ENCODE results near the gene NSDHL.

Gene NSDHL

DNA sequence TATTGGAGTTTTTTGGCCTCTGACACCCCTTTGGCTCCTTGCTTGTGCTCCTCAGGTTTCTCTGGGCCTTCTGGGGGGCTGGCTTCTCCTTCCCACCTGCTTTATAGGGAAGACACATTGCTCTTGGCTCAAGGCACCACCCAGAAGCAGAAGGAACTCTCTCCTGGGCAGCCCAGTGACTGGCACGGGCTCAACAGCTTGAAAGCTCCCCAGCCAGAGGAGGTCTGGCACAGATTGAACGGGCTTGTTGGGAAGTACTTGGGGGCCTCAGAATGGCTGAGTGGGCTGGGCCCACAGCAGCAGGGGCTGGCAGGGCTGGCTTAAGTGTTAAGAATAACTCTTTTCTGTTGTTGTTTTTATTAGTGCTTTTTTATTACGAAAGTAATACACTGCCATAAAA is 55.9 kb downstream of the NSDHL start:
- no peak overlapping the region for H3K4me3 ChIP-seq (ENCODE audit: low read length)
- no peak for DNase-seq (ENCODE audit: low read depth, low spot score)

DNA sequence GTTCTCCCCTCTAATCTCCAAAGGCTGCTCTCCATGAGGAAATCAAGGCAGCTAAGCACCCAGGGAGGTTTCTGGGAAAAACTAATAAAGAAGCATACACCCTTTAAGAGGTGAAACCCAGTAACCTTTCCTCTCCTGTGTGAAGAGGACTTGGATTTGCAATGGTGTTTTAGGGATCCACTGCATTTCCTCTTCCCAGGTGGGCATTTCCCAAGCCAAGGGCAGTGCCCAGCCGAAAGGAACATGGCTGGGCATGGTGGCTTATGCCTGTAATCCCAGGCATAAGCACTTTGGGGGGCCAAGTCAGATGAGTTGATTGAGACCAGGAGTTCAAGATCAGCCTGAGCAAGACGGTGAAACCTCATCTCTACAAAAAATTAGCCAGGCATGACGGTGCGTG is 61.6 kb downstream of the NSDHL start:
- H3K4me3 ChIP-seq (ENCODE audit: low read length), result no peak overlapping the region
- no peak for DNase-seq (ENCODE audit: low read depth, low spot score)

DNA sequence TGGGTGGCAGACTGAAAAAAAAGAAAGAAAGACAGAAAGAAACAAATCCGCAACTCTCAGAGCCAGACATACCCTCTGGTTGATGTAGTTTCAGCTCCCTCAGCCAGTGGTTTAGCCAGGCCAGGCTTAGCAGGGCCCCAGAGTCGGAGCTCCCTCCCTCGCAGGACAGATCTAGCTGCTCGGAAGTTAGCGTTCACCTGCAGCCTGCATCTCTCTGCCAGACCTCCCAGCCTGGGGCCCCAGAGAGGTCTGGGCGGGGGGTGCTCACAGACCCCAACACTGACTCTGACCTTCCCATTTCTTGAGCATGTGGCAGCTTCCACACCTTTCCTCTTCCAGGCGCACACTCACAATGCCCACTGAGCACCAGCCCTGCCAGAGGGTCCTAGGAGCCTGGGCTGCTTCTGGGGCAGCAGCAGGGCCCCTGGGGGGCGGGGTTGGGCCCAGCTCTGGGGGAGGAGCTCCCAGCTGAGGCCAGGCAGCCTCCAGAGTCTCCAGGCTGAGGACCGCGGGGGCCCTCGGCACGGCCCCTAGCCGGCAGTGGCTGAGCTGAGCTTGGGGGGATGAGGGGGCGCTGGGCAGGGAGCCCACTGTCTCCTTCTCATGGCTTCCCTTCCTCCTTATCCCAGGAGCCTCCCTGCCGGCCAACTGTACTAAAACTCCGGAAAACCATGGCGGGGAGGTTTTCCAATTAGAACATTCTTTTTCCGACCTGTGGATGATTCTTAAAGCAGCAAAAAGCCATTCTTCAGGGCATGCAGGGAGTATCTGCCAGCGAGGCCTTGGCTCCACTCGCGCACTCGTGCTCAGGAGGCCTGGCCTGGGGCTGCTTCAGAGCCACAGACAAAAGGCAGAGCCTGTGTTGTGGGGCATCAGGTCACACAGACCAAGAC is 62.4 kb downstream of the NSDHL start:
- H3K4me3 ChIP-seq (ENCODE audit: low read length), result no peak overlapping the region
- DNase-seq (ENCODE audit: low read depth, low spot score), result no peak

DNA sequence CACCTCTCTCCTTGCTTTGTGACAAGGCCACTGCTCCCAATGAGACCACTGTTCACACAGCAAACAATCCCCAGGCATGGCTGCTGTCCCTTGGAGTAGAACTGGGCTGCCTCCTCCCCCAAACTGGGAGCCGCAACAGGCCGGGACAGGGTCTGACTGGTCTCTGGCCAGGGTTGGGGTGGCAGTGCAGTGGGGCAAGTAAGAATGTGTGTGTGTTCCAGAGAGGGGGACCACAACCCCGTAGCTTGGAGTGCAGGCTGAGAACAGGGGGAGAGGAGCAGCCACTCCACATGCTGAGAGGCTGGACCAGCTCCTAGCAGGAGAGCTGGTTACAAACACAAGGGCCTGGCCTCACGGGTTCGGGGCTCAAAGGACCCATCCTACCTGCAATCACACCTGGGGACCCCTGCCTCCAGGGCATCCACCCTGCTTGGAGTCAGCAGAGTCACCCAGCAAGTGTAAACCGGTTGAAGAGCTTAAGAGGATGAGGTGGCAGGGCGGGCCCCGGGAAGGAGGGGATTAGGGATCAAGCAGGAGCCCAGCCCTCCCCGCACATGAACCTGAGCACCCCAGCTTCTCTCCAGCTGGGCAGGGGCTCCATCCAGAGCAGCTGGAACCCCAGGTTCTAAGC is 63.2 kb downstream of the NSDHL start:
- H3K4me3 ChIP-seq (ENCODE audit: low read length), result no peak overlapping the region
- no peak for DNase-seq (ENCODE audit: low read depth, low spot score)

DNA sequence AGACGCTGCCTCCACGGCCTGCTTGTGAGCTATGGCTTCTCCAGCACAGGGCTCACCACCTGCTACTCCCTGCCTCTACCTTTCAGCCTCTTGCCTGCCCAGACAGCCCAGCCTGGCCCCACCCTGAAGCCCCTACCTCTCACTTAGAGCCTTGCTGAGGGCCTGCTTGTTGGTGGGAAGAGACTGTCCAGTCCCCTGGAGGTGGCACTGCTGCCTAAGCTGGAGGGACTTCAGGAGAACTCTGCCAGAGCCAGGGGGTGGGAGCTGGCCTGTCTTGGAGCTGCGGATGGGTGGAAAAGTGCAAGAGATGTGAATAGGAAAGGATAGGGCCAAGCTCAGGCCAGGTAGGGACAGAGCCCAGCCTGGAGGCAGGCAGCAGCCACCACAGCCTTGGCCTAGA is 64.3 kb downstream of the NSDHL start:
- H3K4me3 ChIP-seq (ENCODE audit: low read length), result no peak overlapping the region
- no peak for DNase-seq (ENCODE audit: low read depth, low spot score)

DNA sequence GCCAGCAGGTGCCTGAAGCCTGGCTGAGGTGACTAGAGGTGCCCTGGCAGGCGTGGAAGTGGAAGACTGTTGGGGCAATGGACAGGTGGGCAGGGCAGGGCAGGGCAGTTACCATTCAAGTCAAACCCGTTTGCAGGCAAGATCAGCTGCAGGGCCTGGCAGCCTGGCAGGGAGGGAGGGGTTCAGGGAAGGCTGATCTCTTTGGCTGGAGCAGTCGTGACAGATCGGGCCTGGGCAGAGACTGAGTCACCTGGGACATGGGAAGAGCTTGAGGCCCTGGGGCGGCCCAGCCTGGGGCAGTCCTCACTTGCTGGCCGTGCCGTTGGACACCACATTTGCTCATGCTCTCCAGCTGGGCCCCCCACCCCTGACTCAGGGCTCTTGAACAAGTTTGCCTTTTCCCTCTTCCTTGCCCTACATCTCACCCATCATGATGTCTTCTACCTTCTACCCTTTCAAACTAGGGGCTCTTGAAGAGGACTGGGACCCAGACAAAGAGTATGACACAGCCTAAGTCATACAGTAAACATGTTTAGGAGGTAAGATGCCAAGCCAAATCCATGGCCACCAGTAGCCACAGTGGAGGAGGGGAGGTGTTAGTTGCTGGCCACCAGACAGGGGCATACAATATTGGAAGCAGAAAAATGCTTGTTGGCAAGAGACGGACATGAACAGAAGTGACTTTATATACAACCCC is 65.0 kb downstream of the NSDHL start:
- DNase-seq (ENCODE audit: low read depth, low spot score), result no peak
- H3K4me3 ChIP-seq (ENCODE audit: low read length), result no peak overlapping the region

DNA sequence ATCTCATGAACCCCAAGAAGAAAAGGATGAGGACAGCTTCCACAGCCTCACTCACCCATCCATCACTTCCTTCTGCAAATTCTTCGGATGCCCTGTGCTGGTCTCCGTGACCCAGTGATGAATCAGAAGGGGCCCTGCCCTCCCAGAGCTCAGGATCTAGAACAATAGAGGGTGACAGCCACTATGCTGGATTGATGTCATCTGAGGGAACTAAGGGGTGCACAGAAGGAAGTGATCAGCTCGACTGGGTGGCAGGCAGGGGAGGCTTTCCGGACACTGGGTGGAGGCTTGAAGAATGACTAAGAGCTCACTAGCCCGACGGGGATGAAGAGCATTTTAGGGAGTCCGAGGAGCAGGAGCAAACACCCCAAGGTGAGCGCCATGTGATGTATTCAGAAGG is 65.6 kb downstream of the NSDHL start:
- no peak for DNase-seq (ENCODE audit: low read depth, low spot score)
- H3K4me3 ChIP-seq (ENCODE audit: low read length), result no peak overlapping the region

DNA sequence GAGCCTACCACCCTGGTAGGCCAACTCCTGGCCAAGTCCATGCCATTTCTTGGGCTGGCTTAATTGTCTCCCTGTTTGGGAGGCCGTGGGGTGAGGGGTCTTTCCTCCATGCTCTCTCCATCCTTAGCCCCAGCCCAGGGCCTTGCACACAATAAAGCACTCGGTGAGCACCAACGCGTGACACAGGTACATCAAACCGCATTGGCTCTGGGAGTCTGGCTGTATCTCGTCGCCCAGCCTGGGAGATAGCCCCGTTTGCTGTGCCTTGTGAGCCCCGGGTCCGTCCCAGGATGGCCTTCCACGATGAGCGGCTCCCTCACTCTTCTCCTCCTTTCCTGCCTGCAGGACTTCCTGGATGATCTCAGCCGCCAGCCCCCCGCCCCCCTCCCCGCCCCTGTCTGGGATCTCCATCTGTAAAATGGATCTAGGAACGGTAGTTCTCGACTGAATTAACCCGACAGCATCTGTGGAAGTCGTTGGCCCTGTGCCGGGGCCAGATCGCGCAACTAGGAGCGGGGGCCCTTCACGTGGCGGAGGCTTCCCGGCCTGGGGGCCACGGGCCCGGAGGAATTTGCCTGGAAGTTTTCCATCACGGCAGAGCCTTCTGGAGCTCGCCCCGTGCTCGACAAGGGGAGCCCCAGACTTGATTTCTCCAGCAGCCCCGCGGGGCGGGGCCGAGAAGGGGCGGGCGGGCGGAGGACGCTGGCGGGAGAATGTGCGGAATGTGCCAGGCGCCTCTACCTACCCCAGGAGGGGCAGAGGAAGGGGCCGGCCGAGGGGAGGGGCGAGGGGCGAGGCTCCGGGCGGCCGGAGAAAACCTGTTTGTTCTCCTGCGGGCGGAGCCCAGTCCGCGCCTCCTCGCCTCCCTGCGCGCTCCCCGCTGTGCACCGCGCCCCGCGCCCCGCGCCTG is 66.6 kb downstream of the NSDHL start, which contains the start of gene ZNF185:
Gene ZNF185 (plus strand): TSS at position 846 of the 910 bp plus-strand sequence. CDS start 16,423 bp downstream, outside the sequence.
- DNase-seq (ENCODE audit: low read depth, low spot score), result no peak

DNA sequence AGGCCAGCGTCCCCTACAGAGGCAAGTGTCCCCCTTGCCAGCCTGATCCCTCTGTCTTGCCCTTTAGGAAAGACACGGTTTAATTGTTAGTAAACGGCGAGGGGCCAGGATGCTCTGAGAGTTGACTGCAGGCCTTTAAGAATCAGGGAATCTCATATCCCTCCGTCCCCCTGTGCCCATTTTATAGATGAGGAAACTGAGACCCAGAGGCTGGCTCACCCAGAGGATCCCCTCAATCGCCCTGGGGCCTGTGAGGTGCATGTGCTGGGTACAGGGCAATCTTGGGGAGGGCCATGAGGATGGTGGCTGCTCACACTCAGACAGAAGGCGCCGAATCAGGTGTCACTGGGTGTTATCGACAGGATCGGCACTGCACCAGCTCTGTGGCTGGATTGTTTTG is 67.6 kb downstream of the NSDHL start:
- H3K4me3 ChIP-seq (ENCODE audit: low read length), result no peak overlapping the region
- DNase-seq (ENCODE audit: low read depth, low spot score), result no peak

More for the DNA sequence above, 66.6 kb downstream of the NSDHL start, which contains the start of gene ZNF185:
- H3K4me3 ChIP-seq (ENCODE audit: low read length), result no peak within 1 kb of the TSS

DNA sequence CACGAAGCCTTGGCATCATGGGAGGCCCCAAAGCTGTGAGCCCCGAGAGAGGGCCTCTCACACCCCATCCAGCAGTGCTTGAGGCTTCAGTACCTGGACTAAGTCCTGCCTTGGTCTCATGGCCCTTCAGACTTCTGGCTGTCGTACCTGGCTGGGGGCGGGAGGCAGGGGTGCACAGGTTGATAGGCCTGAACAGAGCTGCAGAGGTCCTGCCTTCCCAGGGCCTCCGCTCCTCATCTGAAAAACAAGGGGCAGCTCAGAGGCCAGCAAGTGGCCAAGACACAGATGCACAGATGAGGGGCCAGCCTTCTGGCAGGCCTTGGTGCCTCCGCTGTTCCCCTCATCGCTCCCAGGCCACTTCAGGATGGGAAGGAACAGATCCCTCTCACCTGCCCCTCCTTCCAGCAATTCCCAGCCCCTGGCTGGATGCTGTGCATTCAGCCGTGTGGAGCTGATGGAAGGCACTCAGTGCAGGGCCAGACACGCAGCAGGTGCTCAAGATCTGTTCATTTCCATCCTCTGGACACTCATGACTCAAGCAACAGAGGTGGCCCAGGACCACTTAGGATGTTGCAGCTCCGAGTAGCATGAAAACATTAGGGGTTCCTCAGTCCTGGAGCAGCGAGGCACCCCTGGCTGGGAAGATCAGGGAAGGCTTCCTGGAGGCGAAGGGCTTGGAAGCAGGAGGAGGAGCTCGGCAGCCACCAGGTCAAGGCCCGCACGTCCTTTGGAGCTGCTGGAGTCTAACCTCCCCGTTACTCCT is 68.4 kb downstream of the NSDHL start:
- H3K4me3 ChIP-seq (ENCODE audit: low read length), result no peak overlapping the region
- no peak for DNase-seq (ENCODE audit: low read depth, low spot score)

DNA sequence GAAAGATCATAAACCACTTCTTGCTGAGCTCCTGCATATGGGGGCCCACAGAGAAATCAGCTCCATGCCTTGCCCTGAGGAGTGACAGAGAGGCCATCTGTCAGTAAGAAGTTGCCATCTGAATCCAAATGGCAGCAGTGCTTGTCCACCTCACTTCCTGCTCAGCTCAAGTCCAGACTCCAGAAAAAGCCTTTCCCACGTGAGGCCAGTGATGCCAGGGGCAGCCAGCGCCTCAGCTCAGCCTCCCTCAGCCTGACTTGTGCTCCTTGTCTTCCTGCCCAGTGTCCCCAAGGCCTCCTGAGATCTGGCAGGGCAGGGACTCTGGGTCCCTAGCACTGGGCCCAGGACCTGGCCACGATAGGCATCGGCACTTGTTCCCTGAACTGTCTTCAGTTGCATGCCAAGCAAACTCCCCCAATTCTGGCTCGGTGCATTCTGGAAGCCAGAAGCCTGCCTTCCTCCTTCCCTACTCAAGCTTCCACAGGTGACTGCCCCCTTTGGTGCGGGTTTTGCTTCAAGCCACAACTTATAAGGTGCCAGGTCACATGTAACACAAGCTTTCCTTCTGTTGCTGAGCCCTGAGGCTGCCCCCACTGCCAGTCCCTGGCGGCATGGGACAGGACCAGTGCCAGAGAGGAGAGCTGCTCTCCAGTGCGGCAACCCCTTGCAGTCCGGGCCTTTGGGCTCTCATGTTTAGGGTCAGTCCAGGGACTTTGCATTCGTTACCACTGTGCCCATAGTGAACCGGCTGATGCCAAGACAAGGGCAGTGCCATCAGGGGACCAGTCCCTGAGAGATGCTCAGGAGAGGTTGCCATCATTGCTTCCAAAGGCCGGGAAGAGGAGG is 69.2 kb downstream of the NSDHL start:
- no peak for DNase-seq (ENCODE audit: low read depth, low spot score)
- no peak overlapping the region for H3K4me3 ChIP-seq (ENCODE audit: low read length)

DNA sequence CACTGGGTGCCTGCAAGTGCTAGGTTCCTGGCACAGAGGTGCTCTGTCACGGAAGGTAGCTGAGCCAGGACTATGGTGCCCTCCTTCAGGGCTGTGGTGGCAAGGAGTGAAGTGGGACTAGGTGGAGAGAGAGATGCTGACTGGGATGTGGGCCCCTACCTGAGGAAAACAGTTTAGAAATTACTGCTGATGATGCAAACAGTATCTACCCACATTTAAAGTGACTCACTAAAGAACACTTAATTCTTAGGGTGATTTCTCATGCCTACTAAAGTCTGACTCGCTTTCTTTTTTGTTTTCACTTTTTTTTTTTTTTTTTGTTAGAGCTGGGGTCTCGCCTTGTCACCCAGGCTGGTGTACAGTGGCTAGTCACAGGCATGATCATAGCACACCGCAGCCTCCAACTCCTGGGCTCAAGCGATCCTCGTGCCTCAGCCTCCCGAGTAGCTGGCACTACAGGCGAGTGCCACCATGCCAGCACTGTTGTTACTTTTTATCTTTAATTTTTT is 70.1 kb downstream of the NSDHL start:
- DNase-seq (ENCODE audit: low read depth, low spot score), result no peak
- no peak overlapping the region for H3K4me3 ChIP-seq (ENCODE audit: low read length)

DNA sequence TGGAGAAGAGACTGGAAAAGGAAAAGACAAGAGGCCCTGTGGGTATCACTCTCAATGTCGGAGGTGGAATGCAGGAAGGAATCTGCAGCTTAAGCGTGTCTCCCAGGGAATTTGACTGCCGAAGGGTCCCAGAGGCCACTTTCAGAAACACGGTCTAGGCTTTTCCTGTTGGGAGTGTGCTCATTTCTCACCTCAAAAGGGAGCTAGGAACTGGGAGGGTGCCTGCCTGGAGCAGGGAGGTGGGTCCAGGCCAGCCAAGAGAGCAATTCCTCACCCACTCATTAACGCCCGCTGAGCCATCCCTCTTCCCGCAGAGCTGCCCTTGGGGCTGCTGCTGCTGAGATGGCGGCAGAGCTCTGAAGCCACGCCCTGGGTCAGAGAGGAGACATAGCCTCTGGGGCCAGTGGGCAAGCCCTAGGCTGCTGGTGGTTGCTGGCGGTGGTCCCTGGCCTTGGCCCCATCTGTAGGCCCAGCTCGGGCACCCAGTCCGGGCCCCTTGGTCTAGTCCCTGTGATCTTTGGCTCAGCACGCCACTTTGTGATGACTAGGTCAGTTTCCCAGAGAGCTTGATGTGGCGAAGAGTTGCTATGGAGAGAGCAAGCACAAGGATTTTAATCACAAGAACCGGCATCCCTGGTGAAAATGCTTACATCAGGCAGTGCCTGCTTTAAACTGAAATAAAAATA is 71.1 kb downstream of the NSDHL start:
- DNase-seq (ENCODE audit: low read depth, low spot score), result no peak
- no peak overlapping the region for H3K4me3 ChIP-seq (ENCODE audit: low read length)

DNA sequence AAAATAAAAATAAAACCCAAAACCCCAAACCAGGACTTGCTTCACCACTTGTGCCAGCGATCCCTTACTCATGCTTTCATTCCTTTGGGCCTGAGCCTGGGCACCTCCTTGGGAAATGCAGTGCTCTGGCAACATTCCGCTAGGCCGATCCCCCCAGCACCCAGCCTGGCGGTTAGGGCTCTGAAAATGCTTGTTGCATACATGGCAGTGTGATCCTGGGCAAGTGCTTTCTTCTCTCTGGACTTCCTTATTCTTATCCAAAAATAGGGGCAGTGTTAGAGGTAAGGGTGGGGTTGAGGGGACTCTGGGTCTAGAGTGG is 71.6 kb downstream of the NSDHL start:
- H3K4me3 ChIP-seq (ENCODE audit: low read length), result no peak overlapping the region
- DNase-seq (ENCODE audit: low read depth, low spot score), result no peak

DNA sequence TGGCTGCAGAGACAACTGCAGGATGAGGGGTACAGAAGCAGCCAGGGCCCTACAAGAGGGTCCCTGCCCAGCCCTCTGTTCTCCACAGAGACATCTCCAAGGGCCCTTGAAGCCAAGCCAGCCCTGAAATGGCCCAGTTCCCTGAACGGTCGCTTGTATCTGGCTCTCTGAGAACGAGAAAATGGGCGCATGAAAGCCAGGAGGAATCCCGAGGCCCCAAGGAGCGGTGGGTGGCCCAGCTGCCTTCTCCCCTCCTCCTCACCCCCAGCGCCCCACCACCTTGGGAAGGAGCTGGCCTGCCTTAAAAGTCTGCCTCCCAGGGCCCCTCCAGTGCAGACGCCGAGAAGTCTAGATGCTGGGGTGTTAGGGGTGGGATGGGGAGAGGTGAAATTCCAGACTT is 72.7 kb downstream of the NSDHL start:
- no peak overlapping the region for H3K4me3 ChIP-seq (ENCODE audit: low read length)
- no peak for DNase-seq (ENCODE audit: low read depth, low spot score)

DNA sequence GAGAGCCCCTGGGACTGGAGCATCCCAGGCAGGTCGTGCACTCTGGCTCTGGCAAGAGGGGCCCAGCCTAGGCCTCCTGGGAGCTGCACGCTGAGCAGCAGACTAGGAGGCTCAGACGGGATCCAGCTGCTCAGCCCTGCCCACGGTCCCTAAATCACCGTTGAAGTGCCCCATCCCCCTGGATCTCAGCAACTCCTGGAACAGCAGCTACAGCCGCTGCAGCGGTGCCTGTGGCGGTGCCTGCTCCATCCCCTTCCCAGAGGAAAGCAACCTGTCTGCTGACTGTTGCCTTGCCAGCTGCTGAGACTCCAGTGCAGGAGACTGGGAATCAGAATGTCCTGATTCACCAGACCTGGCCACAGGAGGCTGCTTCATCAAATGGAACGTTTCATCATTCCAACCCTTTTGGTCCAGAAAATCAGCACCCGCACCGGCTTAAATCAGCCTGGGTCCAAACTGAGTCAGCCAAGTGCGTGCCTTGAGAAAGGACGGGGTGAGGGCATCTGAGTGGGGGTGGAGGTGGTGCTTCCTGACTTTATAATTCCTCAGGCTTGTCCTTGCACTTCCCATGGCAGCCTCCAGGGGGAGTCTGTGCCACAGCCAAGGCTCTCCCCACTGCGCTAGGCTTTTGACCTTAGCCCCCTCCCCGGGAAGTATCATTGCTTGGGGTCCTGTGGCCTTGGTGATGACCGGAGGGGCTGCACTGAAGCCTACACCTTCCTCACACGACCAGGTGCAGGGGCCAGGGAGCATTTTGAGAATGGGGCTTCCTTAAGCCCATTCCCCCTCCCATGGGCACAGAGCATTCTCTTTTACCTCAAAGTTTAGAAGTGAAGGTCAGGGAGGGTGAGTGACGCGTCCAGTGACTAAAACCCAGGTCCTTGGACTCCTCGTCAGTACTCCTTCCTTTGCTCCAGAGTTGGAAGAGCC is 73.6 kb downstream of the NSDHL start:
- DNase-seq (ENCODE audit: low read depth, low spot score), result no peak
- no peak overlapping the region for H3K4me3 ChIP-seq (ENCODE audit: low read length)
